Liver (tissue), 9 donors: ENCODE measurements around the gene HNRNPA2B1. TPM values are rescaled to one million over a fixed set of nuclear protein-coding genes. Genes with fewer than 3 reads are reported as not detected.

Experiments
- DNase-seq: peaks from one replicate; pipeline ENCODE4 v3.0.0-alpha.2; 2017; ENCODE audit warnings: low spot score
- H3K27ac ChIP-seq, 2 donors: one replicate each; pipeline ENCODE4 v1.7.0; 2013; ENCODE audit warnings: inconsistent platforms in 2 of 2, low read length in 2 of 2, control low read depth in 1 of 2, low read depth in 1 of 2, mild to moderate bottlenecking in 1 of 2
- H3K27me3 ChIP-seq, 4 donors: one replicate each; pipeline versions ENCODE4 v1.6.1 to v1.7.0; 2013; ENCODE audit warnings: low read length in 3 of 4, inconsistent platforms in 1 of 4, mild to moderate bottlenecking in 1 of 4, moderate library complexity in 1 of 4; ENCODE audit not compliant: control insufficient read depth in 4 of 4, insufficient read depth in 4 of 4
- H3K36me3 ChIP-seq, 4 donors: one replicate each; pipeline versions ENCODE4 v1.6.1 to v1.7.0; 2013; ENCODE audit warnings: low read length in 3 of 4, mild to moderate bottlenecking in 3 of 4, low read depth in 1 of 4, moderate library complexity in 1 of 4; ENCODE audit not compliant: control insufficient read depth in 4 of 4, insufficient read depth in 3 of 4
- H3K4me1 ChIP-seq, 4 donors: one replicate each; pipeline versions ENCODE4 v1.6.1 to v1.7.0; 2013; ENCODE audit warnings: low read length in 3 of 4, mild to moderate bottlenecking in 3 of 4, moderate library complexity in 1 of 4; ENCODE audit not compliant: control insufficient read depth in 4 of 4, insufficient read depth in 4 of 4
- H3K4me3 ChIP-seq, 3 donors: one replicate each; pipeline versions ENCODE4 v1.6.1 to v1.7.0; 2013; ENCODE audit warnings: low read length in 3 of 3, control low read depth in 1 of 3, low read depth in 1 of 3, mild to moderate bottlenecking in 1 of 3
- H3K9ac ChIP-seq, 2 donors: one replicate each; pipeline ENCODE4 v1.7.0; 2013; ENCODE audit warnings: low read length in 2 of 2, mild to moderate bottlenecking in 2 of 2, moderate library complexity in 2 of 2, control low read depth in 1 of 2, low read depth in 1 of 2
- H3K9me3 ChIP-seq, 4 donors: one replicate each; pipeline versions ENCODE4 v1.6.1 to v1.7.0; 2013; ENCODE audit warnings: low read length in 3 of 4; ENCODE audit not compliant: control insufficient read depth in 4 of 4
- EGR1 ChIP-seq, 2 donors: IDR thresholded peaks; 2 replicates each; pipeline ENCODE4 v1.6.1; 2016 to 2018; ENCODE audit warnings: antibody characterized with exemption in 2 of 2, low read depth in 2 of 2
- FOXA1 ChIP-seq: IDR thresholded peaks from 2 replicates; pipeline ENCODE4 v1.6.1; 2016; ENCODE audit warnings: antibody characterized with exemption
- FOXA2 ChIP-seq: IDR thresholded peaks from 2 replicates; pipeline ENCODE4 v1.6.1; 2016; ENCODE audit warnings: antibody characterized with exemption
- GABPA ChIP-seq, 2 donors: IDR thresholded peaks in 1 of 2; conservative IDR thresholded peaks in 1 of 2; 2 replicates each; pipeline ENCODE4 v1.6.1; 2016; ENCODE audit warnings: antibody characterized with exemption in 2 of 2, mild to moderate bottlenecking in 1 of 2, moderate library complexity in 1 of 2
- HNF4A ChIP-seq, 2 donors: conservative IDR thresholded peaks; 2 replicates each; pipeline ENCODE4 v1.6.1; 2016; ENCODE audit warnings: antibody characterized with exemption in 2 of 2, mild to moderate bottlenecking in 2 of 2
- HNF4G ChIP-seq: IDR thresholded peaks from 2 replicates; pipeline ENCODE4 v1.6.1; 2016; ENCODE audit warnings: antibody characterized with exemption
- JUND ChIP-seq, 2 donors: IDR thresholded peaks; 2 replicates each; pipeline ENCODE4 v1.6.1; 2016; ENCODE audit warnings: antibody characterized with exemption in 2 of 2
- NR2F2 ChIP-seq: IDR thresholded peaks from 2 replicates; pipeline ENCODE4 v1.6.1; 2016; ENCODE audit warnings: antibody characterized with exemption
- RAD21 ChIP-seq, 2 donors: IDR thresholded peaks; 2 replicates each; pipeline ENCODE4 v1.6.1; 2016; ENCODE audit warnings: antibody characterized with exemption in 2 of 2, mild to moderate bottlenecking in 2 of 2
- RXRA ChIP-seq, 2 donors: IDR thresholded peaks; 2 replicates each; pipeline ENCODE4 v1.6.1; 2017 to 2018; ENCODE audit warnings: antibody characterized with exemption in 2 of 2, mild to moderate bottlenecking in 1 of 2
- SP1 ChIP-seq: IDR thresholded peaks from 2 replicates; pipeline ENCODE4 v1.6.1; 2018; ENCODE audit warnings: antibody characterized with exemption, mild to moderate bottlenecking
- TAF1 ChIP-seq: conservative IDR thresholded peaks from 2 replicates; pipeline ENCODE4 v1.6.1; 2016; ENCODE audit warnings: antibody characterized with exemption, mild to moderate bottlenecking
- YY1 ChIP-seq: IDR thresholded peaks from 2 replicates; pipeline ENCODE4 v1.6.1; 2016; ENCODE audit warnings: antibody characterized with exemption, mild to moderate bottlenecking
- WGBS: extraction: QIAGEN DNeasy Blood & Tissue Kit; methylation state at CpG from one replicate; pipeline ENCODE4 v1.1.7; 2013; 5-methylcytosine and 5-hydroxymethylcytosine counted together
- polyA plus RNA-seq, 2 donors: library from polyadenylated mRNA; stranded (reverse) in 1 of 2; unstranded in 1 of 2; fragments of 200-250 nt in 1 of 2; fragments of >200 nt in 1 of 2; fragmentation: Nextera tagmentation in 1 of 2; extraction: Ambion mirVana in 1 of 2; gene quantifications; one replicate each; pipeline versions ENCODE4 v1.2.1 to v1.2.3, GENCODE V29; 2013 to 2015
- total RNA-seq, 2 donors: library from RNA; depleted of rRNA; stranded (reverse); fragments of >200 nt; gene quantifications; one replicate each; pipeline ENCODE4 v1.2.3, GENCODE V29; 2014
- TF ChIP-seq, protein P1 (sequence below): IDR thresholded peaks from 2 replicates; pipeline ENCODE4 v1.6.1; 2016; ENCODE audit warnings: antibody characterized with exemption, mild to moderate bottlenecking
- TF ChIP-seq, protein P2 (sequence below): IDR thresholded peaks from 2 replicates; pipeline ENCODE4 v1.6.1; 2016; ENCODE audit warnings: antibody characterized with exemption
- TF ChIP-seq, protein P3 (sequence below): fragments of 150-350 bp; IDR thresholded peaks from 2 replicates; pipeline ENCODE4 v1.5.1; 2017; ENCODE audit warnings: improper control_type of control experiment, low read depth, low read length; ENCODE audit not compliant: missing input control
- TF ChIP-seq, protein P4 (sequence below): IDR thresholded peaks from 2 replicates; pipeline ENCODE4 v1.6.1; 2016; ENCODE audit warnings: antibody characterized with exemption
- TF ChIP-seq, protein P5 (sequence below): IDR thresholded peaks from 2 replicates; pipeline ENCODE4 v1.6.1; 2016; ENCODE audit warnings: antibody characterized with exemption
- donor health status: healthy.
- donor health status: healthy.
- donor health status: healthy.
- donor health status: healthy.
- donor health status: healthy.

Gene HNRNPA2B1
- total and polyA plus RNA-seq, 4 donors: 128 to 295 (median 181) TPM

DNA sequence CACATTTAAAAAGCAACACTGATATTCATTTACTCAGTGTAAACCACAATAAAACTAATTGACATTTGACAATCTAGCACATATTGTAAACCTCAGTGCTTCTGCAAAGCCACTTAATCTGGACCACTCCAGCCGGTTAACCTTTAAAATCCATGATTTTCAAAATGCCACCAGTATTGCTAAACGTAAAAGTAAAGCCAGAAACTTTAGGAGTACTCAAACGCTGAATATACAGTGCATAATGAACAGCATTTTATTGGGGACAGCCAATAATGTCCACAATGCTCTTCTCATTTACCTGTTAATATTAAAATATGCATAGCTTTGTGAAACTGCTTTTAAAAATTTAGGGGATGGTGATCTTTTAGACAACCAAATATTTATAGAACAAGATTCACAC is 10.8 kb downstream of the HNRNPA2B1 start:
- Histone ChIP-seq H3K27me3 (no peaks in the 10 kb centered on the region), H3K4me1 (peaks cover 9 to 36% (median 13%) of the 10 kb centered on the region in 4 donors), H3K36me3 (peaks cover 9 to 65% (median 58%) of the 10 kb centered on the region in 4 donors), H3K9ac (no peak overlapping the region), H3K4me3 (no peak overlapping the region), H3K9me3 (no peaks in the 10 kb centered on the region), H3K27ac (no peak overlapping the region)
- WGBS: 92% methylated on average over 3 of the region's 3 CpGs
- no peak for DNase-seq
- TF ChIP-seq, protein P1, sequence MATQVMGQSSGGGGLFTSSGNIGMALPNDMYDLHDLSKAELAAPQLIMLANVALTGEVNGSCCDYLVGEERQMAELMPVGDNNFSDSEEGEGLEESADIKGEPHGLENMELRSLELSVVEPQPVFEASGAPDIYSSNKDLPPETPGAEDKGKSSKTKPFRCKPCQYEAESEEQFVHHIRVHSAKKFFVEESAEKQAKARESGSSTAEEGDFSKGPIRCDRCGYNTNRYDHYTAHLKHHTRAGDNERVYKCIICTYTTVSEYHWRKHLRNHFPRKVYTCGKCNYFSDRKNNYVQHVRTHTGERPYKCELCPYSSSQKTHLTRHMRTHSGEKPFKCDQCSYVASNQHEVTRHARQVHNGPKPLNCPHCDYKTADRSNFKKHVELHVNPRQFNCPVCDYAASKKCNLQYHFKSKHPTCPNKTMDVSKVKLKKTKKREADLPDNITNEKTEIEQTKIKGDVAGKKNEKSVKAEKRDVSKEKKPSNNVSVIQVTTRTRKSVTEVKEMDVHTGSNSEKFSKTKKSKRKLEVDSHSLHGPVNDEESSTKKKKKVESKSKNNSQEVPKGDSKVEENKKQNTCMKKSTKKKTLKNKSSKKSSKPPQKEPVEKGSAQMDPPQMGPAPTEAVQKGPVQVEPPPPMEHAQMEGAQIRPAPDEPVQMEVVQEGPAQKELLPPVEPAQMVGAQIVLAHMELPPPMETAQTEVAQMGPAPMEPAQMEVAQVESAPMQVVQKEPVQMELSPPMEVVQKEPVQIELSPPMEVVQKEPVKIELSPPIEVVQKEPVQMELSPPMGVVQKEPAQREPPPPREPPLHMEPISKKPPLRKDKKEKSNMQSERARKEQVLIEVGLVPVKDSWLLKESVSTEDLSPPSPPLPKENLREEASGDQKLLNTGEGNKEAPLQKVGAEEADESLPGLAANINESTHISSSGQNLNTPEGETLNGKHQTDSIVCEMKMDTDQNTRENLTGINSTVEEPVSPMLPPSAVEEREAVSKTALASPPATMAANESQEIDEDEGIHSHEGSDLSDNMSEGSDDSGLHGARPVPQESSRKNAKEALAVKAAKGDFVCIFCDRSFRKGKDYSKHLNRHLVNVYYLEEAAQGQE: no peak
- no peak for TF ChIP-seq NR2F2
- no peak for TF ChIP-seq FOXA1
- TF ChIP-seq RAD21 (IDR thresholded peaks at IDR 0.05): no peak
- TF ChIP-seq, protein P2, sequence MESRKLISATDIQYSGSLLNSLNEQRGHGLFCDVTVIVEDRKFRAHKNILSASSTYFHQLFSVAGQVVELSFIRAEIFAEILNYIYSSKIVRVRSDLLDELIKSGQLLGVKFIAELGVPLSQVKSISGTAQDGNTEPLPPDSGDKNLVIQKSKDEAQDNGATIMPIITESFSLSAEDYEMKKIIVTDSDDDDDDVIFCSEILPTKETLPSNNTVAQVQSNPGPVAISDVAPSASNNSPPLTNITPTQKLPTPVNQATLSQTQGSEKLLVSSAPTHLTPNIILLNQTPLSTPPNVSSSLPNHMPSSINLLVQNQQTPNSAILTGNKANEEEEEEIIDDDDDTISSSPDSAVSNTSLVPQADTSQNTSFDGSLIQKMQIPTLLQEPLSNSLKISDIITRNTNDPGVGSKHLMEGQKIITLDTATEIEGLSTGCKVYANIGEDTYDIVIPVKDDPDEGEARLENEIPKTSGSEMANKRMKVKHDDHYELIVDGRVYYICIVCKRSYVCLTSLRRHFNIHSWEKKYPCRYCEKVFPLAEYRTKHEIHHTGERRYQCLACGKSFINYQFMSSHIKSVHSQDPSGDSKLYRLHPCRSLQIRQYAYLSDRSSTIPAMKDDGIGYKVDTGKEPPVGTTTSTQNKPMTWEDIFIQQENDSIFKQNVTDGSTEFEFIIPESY: no peak

DNA sequence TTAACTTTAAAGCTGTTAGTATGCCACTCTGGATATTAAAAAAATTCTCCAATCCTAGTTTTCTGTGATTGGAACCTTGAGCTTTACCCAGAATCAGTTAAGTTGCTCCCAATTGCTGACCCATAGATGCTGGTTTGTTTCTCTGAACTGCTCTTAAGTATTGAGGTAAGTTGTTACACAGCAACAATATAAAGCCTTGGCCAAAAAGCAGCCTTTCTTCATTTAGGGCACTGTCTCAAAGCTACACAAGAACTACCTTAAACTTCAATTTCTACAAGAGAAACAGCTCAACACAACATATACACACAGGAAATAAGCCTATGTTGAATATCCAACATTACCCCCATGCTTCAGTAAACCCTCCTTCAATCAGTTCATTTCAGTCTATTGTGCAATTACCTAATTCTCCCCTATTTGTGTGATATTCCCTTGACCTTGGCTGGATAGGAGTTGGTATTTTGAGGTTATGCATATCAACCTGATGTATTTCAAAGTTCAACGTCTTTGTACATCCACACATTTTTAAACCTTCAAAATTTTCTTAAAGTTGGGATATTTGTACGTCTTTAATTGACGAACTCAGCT is 11.5 kb downstream of the HNRNPA2B1 start:
- peaks cover 7 to 60% (median 55%) of the 10 kb centered on the region in 4 donors for H3K36me3 ChIP-seq
- DNase-seq: no peak
- H3K9ac ChIP-seq: no peak overlapping the region
- peaks cover 6 to 31% (median 10%) of the 10 kb centered on the region in 4 donors for H3K4me1 ChIP-seq
- no peak overlapping the region for H3K27ac ChIP-seq
- no peaks in the 10 kb centered on the region for H3K9me3 ChIP-seq
- H3K27me3 ChIP-seq: no peaks in the 10 kb centered on the region
- no peak for TF ChIP-seq YY1
- TF ChIP-seq NR2F2: no peak
- TF ChIP-seq, protein P2: no peak
- TF ChIP-seq EGR1 (IDR thresholded peaks at IDR 0.05; ENCODE audit: low read depth in 2 of 2): no peak
- no peak for TF ChIP-seq FOXA2
- TF ChIP-seq HNF4A (conservative IDR thresholded peaks at IDR 0.05): no peak
- TF ChIP-seq RAD21 (IDR thresholded peaks at IDR 0.05): no peak
- TF ChIP-seq RXRA (IDR thresholded peaks at IDR 0.05): no peak
- TF ChIP-seq, protein P3, sequence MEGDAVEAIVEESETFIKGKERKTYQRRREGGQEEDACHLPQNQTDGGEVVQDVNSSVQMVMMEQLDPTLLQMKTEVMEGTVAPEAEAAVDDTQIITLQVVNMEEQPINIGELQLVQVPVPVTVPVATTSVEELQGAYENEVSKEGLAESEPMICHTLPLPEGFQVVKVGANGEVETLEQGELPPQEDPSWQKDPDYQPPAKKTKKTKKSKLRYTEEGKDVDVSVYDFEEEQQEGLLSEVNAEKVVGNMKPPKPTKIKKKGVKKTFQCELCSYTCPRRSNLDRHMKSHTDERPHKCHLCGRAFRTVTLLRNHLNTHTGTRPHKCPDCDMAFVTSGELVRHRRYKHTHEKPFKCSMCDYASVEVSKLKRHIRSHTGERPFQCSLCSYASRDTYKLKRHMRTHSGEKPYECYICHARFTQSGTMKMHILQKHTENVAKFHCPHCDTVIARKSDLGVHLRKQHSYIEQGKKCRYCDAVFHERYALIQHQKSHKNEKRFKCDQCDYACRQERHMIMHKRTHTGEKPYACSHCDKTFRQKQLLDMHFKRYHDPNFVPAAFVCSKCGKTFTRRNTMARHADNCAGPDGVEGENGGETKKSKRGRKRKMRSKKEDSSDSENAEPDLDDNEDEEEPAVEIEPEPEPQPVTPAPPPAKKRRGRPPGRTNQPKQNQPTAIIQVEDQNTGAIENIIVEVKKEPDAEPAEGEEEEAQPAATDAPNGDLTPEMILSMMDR: no peak
- TF ChIP-seq GABPA (IDR thresholded peaks at IDR 0.05 in 1 of 2, conservative IDR thresholded peaks at IDR 0.05 in 1 of 2): no peak
- TF ChIP-seq FOXA1: no peak
- TF ChIP-seq, protein P1: no peak
- TF ChIP-seq TAF1: no peak
- TF ChIP-seq, protein P4, sequence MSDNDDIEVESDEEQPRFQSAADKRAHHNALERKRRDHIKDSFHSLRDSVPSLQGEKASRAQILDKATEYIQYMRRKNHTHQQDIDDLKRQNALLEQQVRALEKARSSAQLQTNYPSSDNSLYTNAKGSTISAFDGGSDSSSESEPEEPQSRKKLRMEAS: no peak
- no peak for TF ChIP-seq SP1
- TF ChIP-seq JUND (IDR thresholded peaks at IDR 0.05): no peak
- TF ChIP-seq HNF4G: no peak
- TF ChIP-seq, protein P5, sequence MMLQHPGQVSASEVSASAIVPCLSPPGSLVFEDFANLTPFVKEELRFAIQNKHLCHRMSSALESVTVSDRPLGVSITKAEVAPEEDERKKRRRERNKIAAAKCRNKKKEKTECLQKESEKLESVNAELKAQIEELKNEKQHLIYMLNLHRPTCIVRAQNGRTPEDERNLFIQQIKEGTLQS: no peak
- H3K4me3 ChIP-seq: no peak overlapping the region
- WGBS: 95% methylated on average over 3 of the region's 3 CpGs
